ENCODE data around the gene TBC1D24. TPM values are rescaled to one million over a fixed set of nuclear protein-coding genes. Genes with fewer than 3 reads are reported as not detected.

TBC1D24 gene
- total and polyA plus RNA-seq, 7 donors, result 0.60 to 16.1 (median 6.5) TPM

DNA sequence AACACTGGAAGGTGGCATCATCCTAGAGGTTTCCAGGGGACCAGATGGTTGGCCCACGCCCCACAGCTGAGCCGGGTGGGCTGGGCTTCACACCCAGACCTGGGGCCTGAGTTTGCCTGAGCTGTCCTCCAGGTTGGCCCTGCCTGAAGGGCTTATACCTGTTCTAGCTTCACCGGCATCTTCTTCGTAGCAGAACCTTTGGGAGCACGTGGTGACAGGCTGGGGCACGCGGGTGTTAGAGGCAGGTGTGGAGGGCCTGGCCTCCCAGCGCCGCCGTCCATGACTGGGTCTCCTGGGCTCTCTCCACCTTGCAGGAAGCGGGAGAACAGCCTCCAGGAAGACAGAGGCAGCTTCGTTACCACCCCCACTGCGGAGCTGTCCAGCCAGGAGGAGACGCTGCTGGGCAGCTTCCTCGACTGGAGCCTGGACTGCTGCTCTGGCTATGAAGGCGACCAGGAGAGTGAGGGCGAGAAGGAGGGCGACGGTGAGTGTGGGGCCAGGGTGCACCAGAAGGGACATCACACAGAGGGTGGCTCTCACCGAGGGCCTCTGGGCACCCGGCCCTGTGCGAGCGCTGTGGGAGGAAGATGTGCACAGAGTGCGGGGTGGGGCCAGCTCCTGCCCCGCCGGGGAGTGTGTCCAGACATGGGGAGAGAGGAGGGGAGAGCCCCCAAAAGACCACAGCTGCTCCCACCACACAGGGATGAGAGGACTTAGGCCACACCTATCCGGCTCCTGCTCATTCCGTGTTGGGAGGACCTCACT lies 19.7 kb upstream of the TBC1D24 start:
- H3K27me3 ChIP-seq, result no peaks in the 10 kb centered on the region

DNA sequence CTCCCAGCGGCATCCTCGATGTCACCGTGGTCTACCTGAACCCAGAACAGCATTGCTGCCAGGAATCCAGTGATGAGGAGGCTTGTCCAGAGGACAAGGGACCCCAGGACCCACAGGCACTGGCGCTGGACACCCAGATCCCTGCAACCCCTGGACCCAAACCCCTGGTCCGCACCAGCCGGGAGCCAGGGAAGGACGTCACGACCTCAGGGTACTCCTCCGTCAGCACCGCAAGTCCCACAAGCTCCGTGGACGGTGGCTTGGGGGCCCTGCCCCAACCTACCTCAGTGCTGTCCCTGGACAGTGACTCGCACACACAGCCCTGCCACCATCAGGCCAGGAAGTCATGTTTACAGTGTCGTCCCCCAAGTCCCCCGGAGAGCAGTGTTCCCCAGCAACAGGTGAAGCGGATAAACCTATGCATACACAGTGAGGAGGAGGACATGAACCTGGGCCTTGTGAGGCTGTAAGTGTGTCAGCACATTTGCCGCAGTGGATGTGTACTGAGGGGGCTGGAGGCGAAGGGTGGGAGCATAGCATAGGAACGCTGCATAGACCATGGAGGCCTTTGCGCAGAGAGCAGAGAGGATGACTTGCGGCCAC lies 18.3 kb upstream of the TBC1D24 start:
- Histone ChIP-seq H3K27ac (no peak overlapping the region), H3K36me3 (peaks cover 0 to 3% (median 0%) of the 10 kb centered on the region in 4 donors), H3K4me1 (peaks cover 0 to 17% (median 16%) of the 10 kb centered on the region in 4 donors), H3K27me3 (no peaks in the 10 kb centered on the region), H3K9me3 (no peaks in the 10 kb centered on the region), H3K4me3 (no peak overlapping the region)
- TF ChIP-seq, protein P1, sequence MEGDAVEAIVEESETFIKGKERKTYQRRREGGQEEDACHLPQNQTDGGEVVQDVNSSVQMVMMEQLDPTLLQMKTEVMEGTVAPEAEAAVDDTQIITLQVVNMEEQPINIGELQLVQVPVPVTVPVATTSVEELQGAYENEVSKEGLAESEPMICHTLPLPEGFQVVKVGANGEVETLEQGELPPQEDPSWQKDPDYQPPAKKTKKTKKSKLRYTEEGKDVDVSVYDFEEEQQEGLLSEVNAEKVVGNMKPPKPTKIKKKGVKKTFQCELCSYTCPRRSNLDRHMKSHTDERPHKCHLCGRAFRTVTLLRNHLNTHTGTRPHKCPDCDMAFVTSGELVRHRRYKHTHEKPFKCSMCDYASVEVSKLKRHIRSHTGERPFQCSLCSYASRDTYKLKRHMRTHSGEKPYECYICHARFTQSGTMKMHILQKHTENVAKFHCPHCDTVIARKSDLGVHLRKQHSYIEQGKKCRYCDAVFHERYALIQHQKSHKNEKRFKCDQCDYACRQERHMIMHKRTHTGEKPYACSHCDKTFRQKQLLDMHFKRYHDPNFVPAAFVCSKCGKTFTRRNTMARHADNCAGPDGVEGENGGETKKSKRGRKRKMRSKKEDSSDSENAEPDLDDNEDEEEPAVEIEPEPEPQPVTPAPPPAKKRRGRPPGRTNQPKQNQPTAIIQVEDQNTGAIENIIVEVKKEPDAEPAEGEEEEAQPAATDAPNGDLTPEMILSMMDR (IDR thresholded peaks at IDR 0.05), result no peak
- TF ChIP-seq POLR2A (IDR thresholded peaks at IDR 0.05) (no peak), POLR2AphosphoS5 (IDR thresholded peaks at IDR 0.05) (no peak), EP300 (IDR thresholded peaks at IDR 0.05) (no peak)
- intact Hi-C loops (cut with DNase I), result loop anchor here (5.0 kb wide), 1 partner anchor 46 kb away; no protein-coding TSS in a partner anchor
- DNase-seq, result no peak
- WGBS, 2 donors, result 96% methylated on average over 21 of the region's 21 CpGs

More for the DNA sequence above, 19.7 kb upstream of the TBC1D24 start:
- Histone ChIP-seq H3K27ac (no peak overlapping the region), H3K9me3 (no peaks in the 10 kb centered on the region), H3K36me3 (peaks cover 0 to 3% (median 0%) of the 10 kb centered on the region in 4 donors), H3K4me1 (peaks cover 0 to 13% (median 12%) of the 10 kb centered on the region in 4 donors), H3K4me3 (no peak overlapping the region)
- no peak for DNase-seq
- intact Hi-C loops (cut with DNase I), result loop anchor here (5.0 kb wide), 1 partner anchor 47 kb away; no protein-coding TSS in a partner anchor
- TF ChIP-seq POLR2A (IDR thresholded peaks at IDR 0.05) (no peak), EP300 (IDR thresholded peaks at IDR 0.05) (no peak), POLR2AphosphoS5 (IDR thresholded peaks at IDR 0.05) (no peak)
- TF ChIP-seq, protein P1 (IDR thresholded peaks at IDR 0.05), result no peak
- WGBS, 2 donors, result 96% methylated on average over 28 of the region's 28 CpGs

DNA sequence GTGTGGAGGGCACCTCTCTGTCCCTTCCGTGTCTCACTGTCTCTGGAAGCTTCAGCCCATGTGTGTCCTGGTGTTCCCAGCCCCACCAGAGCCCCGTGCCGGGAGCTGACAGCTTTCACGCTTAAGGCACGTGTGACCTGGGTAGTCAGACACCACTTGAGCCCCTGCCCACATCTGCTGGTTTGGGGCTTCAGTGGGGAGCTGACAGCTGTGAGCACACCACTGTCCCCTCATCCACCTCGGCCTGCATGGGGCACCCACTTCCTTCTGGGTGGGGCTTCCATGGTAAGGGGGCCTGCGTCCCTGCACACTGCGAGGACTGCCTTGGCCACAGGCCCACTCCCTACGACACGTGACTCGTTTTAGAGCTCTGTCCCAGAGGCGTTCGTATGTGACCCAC lies 17.7 kb upstream of the TBC1D24 start:
- Histone ChIP-seq H3K9me3 (no peaks in the 10 kb centered on the region), H3K4me1 (peaks cover 0 to 17% (median 16%) of the 10 kb centered on the region in 4 donors), H3K36me3 (peaks cover 0 to 3% (median 0%) of the 10 kb centered on the region in 4 donors), H3K27ac (no peak overlapping the region), H3K27me3 (no peaks in the 10 kb centered on the region), H3K4me3 (no peak overlapping the region)
- WGBS, 2 donors, result 82% methylated on average over 13 of the region's 13 CpGs
- TF ChIP-seq POLR2A (IDR thresholded peaks at IDR 0.05) (no peak), POLR2AphosphoS5 (IDR thresholded peaks at IDR 0.05) (no peak), EP300 (IDR thresholded peaks at IDR 0.05) (no peak)
- TF ChIP-seq, protein P1 (IDR thresholded peaks at IDR 0.05), result no peak
- DNase-seq, result no peak
- intact Hi-C loops (cut with DNase I), result loop anchor here (5.0 kb wide), 1 partner anchor 45 kb away; no protein-coding TSS in a partner anchor

DNA sequence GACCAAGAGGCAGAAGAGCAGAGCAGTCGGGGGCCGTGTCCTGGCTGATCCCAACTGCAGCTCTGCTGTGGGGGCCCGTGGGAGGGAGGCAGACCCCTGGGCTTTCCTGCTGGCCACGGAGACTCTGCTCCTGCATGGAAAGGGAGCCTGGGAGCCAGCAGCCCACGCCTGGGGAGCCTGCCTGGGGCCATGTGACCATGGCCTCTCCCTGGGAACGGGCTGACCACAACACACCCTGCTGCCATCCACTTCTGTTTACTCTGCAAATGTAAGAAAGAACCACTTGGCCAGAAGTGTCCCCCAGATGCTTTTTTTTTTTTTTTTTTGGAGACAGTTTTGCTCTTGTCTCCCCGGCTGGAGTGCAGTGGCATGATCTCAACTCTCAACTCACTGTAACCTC lies 17.0 kb upstream of the TBC1D24 start:
- Histone ChIP-seq H3K9me3 (no peaks in the 10 kb centered on the region), H3K4me3 (no peak overlapping the region), H3K27ac (no peak overlapping the region), H3K27me3 (no peaks in the 10 kb centered on the region), H3K36me3 (peaks cover 0 to 3% (median 0%) of the 10 kb centered on the region in 4 donors), H3K4me1 (peaks cover 0 to 17% (median 16%) of the 10 kb centered on the region in 4 donors)
- TF ChIP-seq EP300 (IDR thresholded peaks at IDR 0.05), result no peak
- TF ChIP-seq POLR2A (IDR thresholded peaks at IDR 0.05), result no peak
- TF ChIP-seq, protein P1 (IDR thresholded peaks at IDR 0.05), result no peak
- TF ChIP-seq POLR2AphosphoS5 (IDR thresholded peaks at IDR 0.05), result no peak
- no peak for DNase-seq
- intact Hi-C loops (cut with DNase I), result loop anchor here (5.0 kb wide), 1 partner anchor 44 kb away; no protein-coding TSS in a partner anchor
- 85 to 86% methylated on average over 7 of the region's 7 CpGs for WGBS, 2 donors

Measured in sigmoid colon (tissue), 7 donors.